ENCODE measurements around the gene NWD2. TPM values are rescaled to one million over a fixed set of nuclear protein-coding genes. Genes with fewer than 3 reads are reported as not detected.
"Not testable (repeated sequence)": the region's sequence is repeated elsewhere in the genome, so short reads cannot be mapped to it uniquely, and the experiment has no call there.

Gene NWD2
- total RNA-seq, 1 experiment from 2014 or later = not detected

DNA sequence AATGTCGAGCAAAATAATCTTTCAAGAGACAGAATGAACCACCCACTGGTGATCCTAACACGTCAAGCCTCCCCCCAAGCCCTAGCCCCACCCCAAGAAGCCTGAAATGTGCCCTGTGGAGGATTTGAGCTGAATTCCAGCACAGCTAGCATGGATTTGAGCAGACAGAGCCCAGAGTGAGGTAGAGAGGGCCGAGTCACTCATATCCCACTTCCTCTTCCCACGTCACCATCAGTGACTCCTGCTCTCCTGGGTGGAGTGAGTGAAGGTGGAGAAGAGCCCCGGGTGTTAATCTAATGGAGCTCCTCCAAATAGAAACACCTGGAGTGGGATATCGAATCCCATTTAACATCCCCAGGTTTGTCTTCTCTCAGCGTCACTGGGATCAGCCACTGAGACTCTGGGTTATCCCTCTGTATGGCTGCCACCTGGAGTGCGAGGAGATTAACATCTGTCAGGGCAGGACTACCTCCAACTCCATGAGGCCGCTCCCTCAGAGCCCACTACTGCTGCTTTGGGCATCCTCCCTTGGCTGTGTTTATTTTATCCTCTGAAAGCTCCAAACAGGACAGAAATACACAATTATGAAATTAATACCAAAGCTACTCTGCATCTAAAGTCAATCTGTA lies 136.6 kb downstream of the NWD2 start:
- Histone ChIP-seq H3K27me3 (0 out of 2 replicates have a peak, but pooled peaks cover 3% of the 10 kb centered on the region), H3K9me3 (no peaks in the 10 kb centered on the region), H3K36me3 (no peaks in the 10 kb centered on the region), H3K4me3 (no peak overlapping the region)
- no peak for DNase-seq

DNA sequence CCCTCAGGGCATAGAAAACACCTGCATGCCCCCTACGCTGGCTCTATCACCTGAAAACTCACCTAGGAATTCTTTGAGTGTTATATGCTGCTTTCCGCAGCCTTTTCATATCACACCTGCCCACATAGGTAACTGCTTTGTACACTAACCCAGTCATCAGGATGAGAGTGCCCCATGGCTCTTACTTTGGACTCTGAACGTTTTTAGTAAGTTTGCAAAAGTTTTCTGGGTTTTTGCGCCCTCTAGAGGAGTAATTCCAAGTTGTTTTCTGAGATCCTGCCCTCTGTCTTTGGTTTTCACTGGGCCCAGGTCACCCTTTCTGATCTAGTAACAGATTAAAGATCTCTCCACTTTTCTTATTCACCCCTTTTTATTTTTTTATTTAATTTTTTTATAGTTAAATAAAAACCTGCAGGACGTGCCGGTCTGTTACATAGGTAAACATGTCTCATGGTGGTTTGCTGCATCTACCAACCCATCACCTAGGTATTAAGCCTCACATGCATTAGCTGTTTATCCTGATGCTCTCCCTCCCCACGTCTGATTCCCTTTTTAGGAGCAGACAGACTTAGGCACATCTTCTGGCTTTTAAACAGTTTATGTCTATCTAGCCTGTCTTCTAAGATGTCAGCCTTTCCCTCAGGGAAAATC lies 139.2 kb downstream of the NWD2 start:
- H3K36me3 ChIP-seq = no peaks in the 10 kb centered on the region
- no peaks in the 10 kb centered on the region for H3K27me3 ChIP-seq
- no peak overlapping the region for H3K4me3 ChIP-seq
- no peak for DNase-seq
- no peaks in the 10 kb centered on the region for H3K9me3 ChIP-seq

DNA sequence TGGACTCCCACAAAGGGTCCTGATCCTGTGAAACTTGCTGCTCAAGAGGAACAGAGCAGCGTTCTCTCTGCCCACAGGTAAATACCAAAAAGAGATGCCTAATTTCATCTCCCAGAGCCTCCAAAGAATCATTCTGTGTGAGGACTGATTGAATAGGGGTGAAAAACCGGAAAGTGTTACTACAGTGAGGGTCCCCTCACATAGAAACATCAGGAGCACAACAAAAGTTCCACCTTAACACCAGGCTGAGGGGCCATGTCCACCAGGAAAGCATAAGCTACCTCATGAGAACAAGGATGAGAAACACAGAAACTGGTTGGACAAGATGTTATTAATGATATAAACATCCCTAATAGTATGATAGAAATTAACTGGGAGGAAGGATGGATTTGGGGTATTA lies 140.9 kb downstream of the NWD2 start:
- no peak for DNase-seq
- Histone ChIP-seq H3K36me3 (no peaks in the 10 kb centered on the region), H3K27me3 (no peaks in the 10 kb centered on the region)

DNA sequence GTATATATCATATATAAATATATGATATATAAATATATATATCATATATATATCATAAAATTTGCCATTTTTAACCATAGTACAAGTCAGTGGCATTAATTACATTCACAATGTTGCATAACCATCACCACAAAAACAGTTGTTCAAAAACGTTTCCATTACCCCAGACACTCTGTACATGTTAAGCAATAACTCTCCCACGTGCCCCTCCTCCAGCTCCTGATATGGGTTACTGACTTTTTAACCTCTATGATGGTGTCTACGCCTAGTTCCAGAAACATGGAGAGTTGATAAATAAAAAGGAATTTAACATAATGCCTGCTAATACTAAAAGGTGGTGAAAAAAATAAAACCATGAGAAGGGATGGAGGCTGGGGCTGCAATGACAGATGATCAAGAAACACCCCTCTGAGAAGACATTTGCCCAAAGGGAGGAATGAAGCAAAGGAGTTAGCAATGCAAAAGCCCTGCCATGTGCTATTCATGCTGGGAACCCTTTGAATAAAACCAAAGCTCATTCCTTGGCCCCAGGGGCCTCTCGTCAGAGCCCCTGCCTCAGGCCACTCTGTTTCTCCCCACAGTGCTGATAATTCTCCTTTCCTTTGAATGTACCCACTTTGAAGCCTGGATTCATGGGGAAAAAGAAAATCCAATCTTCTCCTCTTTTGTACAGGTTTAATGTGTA lies 144.3 kb downstream of the NWD2 start:
- Histone ChIP-seq H3K4me3 (no peak overlapping the region), H3K36me3 (no peaks in the 10 kb centered on the region), H3K9me3 (no peaks in the 10 kb centered on the region), H3K27me3 (no peaks in the 10 kb centered on the region)
- DNase-seq = no peak

More for the DNA sequence above, 140.9 kb downstream of the NWD2 start:
- H3K9me3 ChIP-seq = no peaks in the 10 kb centered on the region
- no peak overlapping the region for H3K4me3 ChIP-seq

DNA sequence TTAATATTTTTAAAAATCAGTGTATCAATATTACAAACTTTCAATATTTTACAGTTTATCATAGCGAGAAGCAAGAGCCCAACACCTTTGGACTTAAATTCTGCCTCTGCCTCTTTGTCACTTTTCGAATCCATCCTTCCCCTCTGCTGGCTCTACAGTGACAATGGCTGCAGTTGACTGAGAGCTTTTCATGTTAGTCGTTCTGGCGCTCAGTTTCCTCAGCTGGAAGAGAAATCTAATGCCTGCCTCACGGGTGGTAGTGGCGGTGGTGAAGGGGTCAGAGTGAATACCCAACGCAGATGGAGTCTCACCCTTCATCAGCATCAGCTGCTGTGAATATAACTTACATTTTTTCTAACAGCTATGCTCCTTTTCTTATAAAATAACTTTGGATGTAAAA lies 144.8 kb downstream of the NWD2 start:
- Histone ChIP-seq H3K27me3 (no peaks in the 10 kb centered on the region), H3K36me3 (no peaks in the 10 kb centered on the region), H3K4me3 (no peak overlapping the region), H3K9me3 (no peaks in the 10 kb centered on the region)
- DNase-seq = no peak

DNA sequence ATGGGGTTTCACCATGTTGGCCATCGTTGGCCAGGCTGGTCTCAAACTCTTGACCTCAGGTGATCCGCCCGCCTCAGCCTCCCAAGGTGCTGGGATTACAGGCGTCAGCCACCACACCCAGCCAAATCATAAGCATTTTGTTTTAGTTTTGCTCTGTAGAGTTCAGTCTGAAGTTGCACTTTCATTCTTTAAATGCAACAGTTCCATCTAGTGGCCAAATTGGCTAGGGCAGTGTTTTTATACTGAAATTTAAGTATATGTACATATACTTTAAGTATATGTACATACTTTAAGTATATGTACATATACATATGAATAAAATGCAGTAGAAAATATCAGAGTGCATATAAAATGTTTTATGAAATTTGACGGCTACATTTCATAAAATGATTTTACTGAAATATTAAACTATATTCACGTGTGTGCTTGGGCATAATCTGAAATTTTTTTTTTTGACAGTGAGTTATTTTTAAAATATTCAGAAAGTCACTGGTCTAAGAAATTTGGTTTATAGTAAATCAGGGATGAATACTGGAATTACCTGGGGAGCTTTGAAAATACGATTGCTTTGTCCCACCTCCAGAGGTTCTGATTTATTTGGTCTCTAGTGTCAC lies 145.5 kb downstream of the NWD2 start:
- DNase-seq = no peak
- Histone ChIP-seq H3K36me3 (no peaks in the 10 kb centered on the region), H3K9me3 (no peaks in the 10 kb centered on the region), H3K27me3 (no peaks in the 10 kb centered on the region), H3K4me3 (no peak overlapping the region)

DNA sequence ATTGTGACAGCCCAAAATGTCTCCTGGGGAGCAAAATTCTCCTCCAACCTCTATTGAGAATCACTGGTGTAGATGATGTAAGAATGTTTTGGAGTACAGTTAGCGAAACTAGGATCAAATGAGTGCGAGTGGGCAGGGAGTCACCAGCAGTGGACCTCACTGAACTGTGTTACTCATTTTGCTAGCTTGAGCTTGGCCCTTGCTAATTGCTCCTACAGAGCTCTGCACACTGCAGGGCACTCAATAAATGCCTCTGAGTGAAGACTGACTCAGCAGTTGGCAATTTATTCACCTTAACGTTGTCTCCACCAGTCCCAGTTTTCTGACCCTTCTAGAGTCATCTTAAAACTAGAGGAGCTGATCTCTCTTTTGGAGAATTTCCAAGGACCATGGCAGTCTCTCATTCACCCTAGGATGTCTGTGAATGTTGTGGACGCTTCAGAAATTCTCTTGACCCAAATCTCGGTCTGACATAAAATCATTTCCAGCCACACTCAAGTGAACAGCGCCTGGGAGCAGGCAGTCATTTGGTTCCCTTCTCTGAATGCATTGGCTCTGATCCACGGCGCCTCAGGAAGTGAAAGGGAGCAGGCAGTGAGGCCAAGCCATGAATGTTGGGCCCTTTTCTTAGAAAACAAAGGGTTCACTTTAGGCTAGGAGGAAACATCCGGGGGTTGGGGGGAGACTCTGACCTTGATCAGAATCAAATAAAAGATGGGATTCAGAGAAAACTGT lies 148.1 kb downstream of the NWD2 start:
- Histone ChIP-seq H3K36me3 (no peaks in the 10 kb centered on the region), H3K4me3 (no peak overlapping the region), H3K27me3 (no peaks in the 10 kb centered on the region), H3K9me3 (no peaks in the 10 kb centered on the region)
- peak; percentile 51 for DNase-seq

DNA sequence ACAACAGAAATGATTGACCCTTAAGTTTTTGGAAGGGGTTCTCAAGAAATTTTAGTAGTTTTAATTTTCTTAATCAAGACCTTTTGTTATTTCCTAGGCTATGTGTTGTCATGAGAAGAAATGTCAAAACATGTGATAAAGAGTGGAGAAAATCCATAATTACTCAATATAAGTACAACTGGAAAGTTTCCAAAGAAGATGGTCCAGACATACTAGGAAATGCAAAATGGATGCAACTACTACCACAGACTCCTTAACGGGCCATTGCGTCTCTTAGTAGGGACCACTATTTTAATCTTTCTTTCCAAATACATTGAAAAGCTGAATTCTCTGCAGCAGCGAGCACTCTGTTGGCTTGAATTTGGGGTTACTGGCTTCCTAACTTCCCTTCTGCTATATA lies 148.8 kb downstream of the NWD2 start:
- H3K27me3 ChIP-seq = no peaks in the 10 kb centered on the region
- H3K4me3 ChIP-seq = no peak overlapping the region
- DNase-seq = no peak
- no peaks in the 10 kb centered on the region for H3K9me3 ChIP-seq
- H3K36me3 ChIP-seq = no peaks in the 10 kb centered on the region

DNA sequence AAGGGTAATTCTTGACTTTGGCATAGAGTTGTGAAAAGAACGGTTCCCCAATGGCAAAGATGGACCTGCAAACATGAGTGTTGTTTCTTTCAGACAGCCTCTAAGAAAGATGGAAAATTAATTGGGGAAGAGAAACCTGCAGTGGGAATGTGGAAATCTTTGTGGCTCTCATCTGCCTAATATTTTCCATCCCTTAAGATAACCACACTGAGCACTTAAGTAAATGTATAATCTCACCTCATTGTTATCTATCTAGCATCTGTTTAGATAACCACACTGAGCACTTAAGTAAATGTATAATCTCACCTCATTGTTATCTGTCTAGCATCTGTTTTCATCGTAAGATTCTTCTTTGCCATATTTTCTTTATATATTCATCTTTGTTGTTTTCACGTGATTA lies 149.3 kb downstream of the NWD2 start:
- no peaks in the 10 kb centered on the region for H3K9me3 ChIP-seq
- H3K36me3 ChIP-seq = no peaks in the 10 kb centered on the region
- H3K27me3 ChIP-seq = no peaks in the 10 kb centered on the region
- no peak for DNase-seq
- H3K4me3 ChIP-seq = no peak overlapping the region

DNA sequence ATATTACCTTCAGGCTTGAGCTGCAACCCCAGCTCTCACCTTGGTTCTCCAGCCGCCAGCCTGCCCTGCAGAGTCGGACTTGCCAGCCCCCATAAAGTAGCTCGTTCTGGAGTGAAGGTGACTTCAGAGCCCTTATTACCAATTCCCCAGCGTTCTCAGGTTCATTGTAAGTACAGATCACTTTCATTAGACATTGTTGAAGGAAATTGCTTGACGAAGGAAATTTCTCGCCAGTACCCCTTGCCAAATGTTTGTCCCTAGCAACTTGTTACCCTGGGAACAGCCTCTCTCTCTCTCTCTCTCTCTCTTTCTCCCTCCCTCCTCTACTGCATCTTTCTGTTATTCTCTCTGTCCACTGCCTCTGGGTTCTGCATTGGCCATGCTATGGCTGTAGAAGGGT lies 153.0 kb downstream of the NWD2 start:
- H3K4me3 ChIP-seq = no peak overlapping the region
- H3K9me3 ChIP-seq = no peaks in the 10 kb centered on the region
- H3K27me3 ChIP-seq = no peaks in the 10 kb centered on the region
- H3K36me3 ChIP-seq = no peaks in the 10 kb centered on the region
- DNase-seq = no peak

DNA sequence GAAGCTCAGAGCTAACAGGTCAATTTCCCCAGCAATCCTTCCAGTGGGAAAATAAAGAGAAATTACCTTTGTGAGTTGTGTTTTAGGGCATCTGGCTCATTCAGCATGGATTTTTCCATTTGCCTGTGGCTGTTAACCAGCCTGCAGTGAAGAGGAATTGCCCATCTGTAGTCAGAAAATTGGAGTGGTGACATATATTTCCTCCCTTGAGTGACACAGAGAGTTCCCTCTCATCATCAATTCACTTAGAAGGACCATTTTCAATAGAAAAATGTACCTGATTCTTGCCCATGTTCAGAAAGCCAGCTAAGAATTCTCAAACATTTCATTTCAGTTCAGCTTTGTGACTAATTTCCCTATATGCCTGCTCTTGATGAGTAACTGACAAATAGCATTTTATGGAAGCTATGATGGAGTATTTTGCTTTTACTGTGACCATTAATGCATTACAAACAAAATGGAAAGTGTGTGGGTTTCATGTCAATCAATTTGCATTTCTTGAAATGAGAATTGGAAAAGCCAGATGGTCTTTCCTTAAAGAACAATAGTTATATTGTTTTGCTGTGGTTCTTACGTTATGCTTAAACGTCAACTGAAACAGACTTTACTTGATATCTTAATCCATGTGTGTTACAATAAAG lies 155.8 kb downstream of the NWD2 start:
- no peak for DNase-seq
- Histone ChIP-seq H3K4me3 (no peak overlapping the region), H3K9me3 (no peaks in the 10 kb centered on the region), H3K27me3 (no peaks in the 10 kb centered on the region), H3K36me3 (no peaks in the 10 kb centered on the region)

DNA sequence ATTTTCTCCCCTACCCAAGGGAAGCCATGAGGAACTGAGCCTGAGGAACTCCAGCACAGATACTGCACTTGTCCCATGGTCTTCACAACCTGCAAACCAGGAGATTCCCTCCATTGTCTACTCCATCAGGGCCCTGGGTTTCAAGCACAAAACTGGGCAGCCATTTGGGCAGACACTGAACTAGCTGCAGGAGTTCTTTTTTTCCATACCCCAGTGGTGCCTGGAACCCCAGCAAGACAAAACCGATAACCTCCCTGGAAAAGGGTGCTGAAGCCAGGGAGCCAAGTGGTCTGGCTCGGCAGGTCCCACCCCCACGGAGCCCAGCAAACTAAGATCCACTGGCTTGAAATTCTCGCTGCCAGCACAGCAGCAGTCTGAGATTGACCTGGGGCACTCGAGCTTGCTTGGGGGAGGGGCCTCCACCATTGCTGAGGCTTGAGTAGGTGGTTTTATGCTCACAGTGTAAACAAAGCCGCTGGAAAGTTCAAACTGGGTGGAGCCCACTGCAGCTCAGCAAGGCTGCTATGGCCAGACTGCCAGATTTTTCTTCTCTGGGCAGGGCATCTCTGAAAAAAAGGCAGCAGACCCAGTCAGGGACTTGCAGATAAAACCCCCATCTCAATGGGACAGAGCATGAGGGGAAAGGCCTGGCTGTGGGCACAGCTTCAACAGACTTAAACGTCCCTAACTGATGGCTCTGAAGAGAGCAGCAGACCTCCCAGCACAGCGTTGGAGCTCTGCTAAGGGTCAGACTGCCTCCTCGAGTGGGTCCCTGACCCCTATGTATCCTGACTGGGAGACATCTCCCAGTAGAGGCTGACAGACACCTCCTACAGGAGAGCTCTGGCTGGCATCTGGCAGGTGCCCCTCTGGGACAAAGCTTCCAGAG lies 163.6 kb downstream of the NWD2 start:
- not testable (repeated sequence) for H3K27me3 ChIP-seq, H3K9me3 ChIP-seq, H3K36me3 ChIP-seq, H3K4me3 ChIP-seq
- peak; percentile 16 for DNase-seq

DNA sequence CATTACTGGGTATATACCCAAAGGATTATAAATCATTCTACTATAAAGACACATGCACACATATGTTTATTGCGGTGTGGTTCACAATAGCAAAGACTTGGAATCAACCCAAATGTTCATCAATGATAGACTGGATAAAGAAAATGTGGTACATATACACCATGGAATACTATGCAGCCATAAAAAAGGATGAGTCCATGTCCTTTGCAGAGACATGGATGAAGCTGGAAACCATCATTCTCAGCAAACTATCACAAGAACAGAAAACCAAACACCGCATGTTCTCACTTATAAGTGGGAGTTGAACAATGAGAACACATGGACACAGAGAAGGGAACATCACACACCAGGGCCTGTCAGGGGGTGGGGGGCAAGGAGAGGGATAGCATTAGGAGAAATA lies 169.1 kb downstream of the NWD2 start:
- H3K36me3 ChIP-seq, H3K4me3 ChIP-seq, H3K27me3 ChIP-seq, H3K9me3 ChIP-seq, DNase-seq: not testable (repeated sequence)

DNA sequence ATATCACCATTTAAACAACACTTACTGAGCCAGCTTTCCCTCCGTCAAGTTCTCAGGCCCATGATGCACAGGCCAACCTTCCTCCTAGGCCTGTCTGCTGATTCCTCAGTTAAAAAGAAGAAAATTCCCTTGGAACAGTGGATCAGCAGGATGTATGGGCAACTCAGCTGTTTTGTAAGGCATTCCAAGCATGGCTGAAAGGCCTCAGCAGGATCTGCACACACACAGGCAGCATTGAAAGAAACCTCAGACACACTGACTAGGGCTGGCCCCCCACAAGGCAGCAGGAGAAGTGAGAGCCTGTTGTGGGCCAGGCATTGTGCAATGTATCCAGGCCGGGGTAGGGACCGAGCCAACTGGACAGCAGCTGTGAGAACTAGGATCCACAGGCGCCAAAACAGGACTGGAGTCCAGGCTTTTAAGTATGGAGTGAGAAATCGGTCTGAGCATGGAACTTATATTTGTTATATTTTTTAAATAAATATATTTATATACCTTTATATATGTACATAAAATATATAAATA lies 171.4 kb downstream of the NWD2 start:
- no peaks in the 10 kb centered on the region for H3K27me3 ChIP-seq
- DNase-seq = no peak
- H3K4me3 ChIP-seq = no peak overlapping the region
- H3K9me3 ChIP-seq = no peaks in the 10 kb centered on the region
- H3K36me3 ChIP-seq = no peaks in the 10 kb centered on the region

DNA sequence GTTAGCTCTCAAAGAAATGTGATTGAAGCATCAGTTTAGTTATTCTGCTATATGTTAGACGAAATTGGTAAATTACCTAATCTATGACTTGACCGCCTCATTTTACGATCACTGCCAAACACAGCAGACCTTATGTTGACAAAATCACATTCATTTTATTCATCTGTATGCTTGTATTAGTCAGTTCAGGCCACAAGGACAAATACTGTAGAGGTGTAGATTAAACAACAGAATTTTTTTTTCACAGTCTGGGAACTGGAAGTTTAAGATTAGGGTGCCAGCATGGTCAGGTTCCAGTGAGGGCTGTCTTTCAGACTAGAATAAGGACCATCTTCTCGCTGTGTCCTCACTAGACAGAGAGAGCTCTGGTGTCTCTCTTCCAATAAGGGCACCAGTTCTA lies 177.1 kb downstream of the NWD2 start:
- no peak for DNase-seq
- Histone ChIP-seq H3K36me3 (no peaks in the 10 kb centered on the region), H3K9me3 (no peaks in the 10 kb centered on the region), H3K27me3 (no peaks in the 10 kb centered on the region), H3K4me3 (no peak overlapping the region)

DNA sequence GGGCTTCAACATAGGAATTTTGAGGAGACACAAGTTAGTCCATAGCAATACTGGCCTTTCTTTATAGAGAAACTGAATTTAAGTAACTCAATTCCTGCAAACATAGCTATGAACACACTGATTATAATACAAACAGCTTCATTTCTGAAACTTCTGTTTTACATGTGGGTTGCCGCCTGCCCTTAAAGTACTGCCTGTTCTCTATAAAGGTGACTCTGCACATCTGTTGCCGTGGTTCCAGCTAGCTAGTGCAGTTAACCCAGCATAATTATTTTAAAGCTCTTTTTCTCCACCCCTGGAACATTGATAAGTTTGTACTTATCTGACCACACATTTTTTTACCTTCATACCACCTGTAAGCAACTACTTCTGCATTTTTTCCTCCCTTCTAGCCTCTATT lies 177.6 kb downstream of the NWD2 start:
- H3K4me3 ChIP-seq = no peak overlapping the region
- no peak for DNase-seq
- H3K27me3 ChIP-seq = no peaks in the 10 kb centered on the region
- H3K9me3 ChIP-seq = no peaks in the 10 kb centered on the region
- H3K36me3 ChIP-seq = no peaks in the 10 kb centered on the region

Measured in MG63 (cell line).